Osteoblast (primary cell): Measurements from ENCODE around the gene CALD1. TPM values are rescaled to one million over a fixed set of nuclear protein-coding genes. Genes with fewer than 3 reads are reported as not detected.
A peak's percentile ranks its signal among the peaks of the same experiment; 100 is the strongest.

Experiments used
- DNase-seq: peaks from one replicate; pipeline ENCODE4 v3.0.0; 2011; ENCODE audit warnings: low spot score, mixed read lengths; ENCODE audit not compliant: insufficient read length; ENCODE audit errors: missing footprints
- H2AFZ ChIP-seq: 2 replicates; pipeline ENCODE4 v1.6.0; 2011; ENCODE audit warnings: mild to moderate bottlenecking, low read length
- H3K27ac ChIP-seq: 2 replicates; pipeline ENCODE4 v1.5.1; 2011; ENCODE audit warnings: mild to moderate bottlenecking, low read depth, low read length, moderate library complexity
- H3K27me3 ChIP-seq: 2 replicates; pipeline ENCODE4 v1.6.0; 2012; ENCODE audit warnings: mild to moderate bottlenecking, control low read depth, inconsistent platforms, low read length, moderate library complexity; ENCODE audit not compliant: insufficient read depth
- H3K36me3 ChIP-seq: 2 replicates; pipeline ENCODE4 v1.5.1; 2011; ENCODE audit warnings: mild to moderate bottlenecking, low read length, control low read depth, moderate library complexity; ENCODE audit not compliant: insufficient read depth
- H3K4me1 ChIP-seq: 2 replicates; pipeline ENCODE4 v1.5.1; 2011; ENCODE audit warnings: mild to moderate bottlenecking, low read length, control low read depth, moderate library complexity; ENCODE audit not compliant: insufficient read depth
- H3K4me2 ChIP-seq: 2 replicates; pipeline ENCODE4 v1.6.0; 2011; ENCODE audit warnings: mild to moderate bottlenecking, low read length; ENCODE audit not compliant: insufficient read depth
- H3K4me3 ChIP-seq: fragments of 200-600 bp; sonication (generic); 3 replicates; pipeline ENCODE4 v1.5.1; 2012; ENCODE audit warnings: mild to moderate bottlenecking, low read length, inconsistent platforms; ENCODE audit not compliant: insufficient read depth
- H3K79me2 ChIP-seq: 2 replicates; pipeline ENCODE4 v1.6.0; 2012; ENCODE audit warnings: mild to moderate bottlenecking, low read length, control low read depth, inconsistent platforms; ENCODE audit not compliant: insufficient read depth
- H3K9me3 ChIP-seq: 2 replicates; pipeline ENCODE4 v1.5.1; 2011; ENCODE audit warnings: low read depth, low read length, control low read depth
- H4K20me1 ChIP-seq: 2 replicates; pipeline ENCODE4 v1.6.0; 2012; ENCODE audit warnings: mild to moderate bottlenecking, low read length, control low read depth; ENCODE audit not compliant: insufficient read depth
- CTCF ChIP-seq: IDR thresholded peaks from 2 replicates; pipeline ENCODE4 v1.5.1; 2011; ENCODE audit warnings: mild to moderate bottlenecking, low read depth, low read length, moderate library complexity; ENCODE audit errors: extremely low read depth
- total RNA-seq: library from RNA; depleted of rRNA; stranded (reverse); fragments of >200 nt; gene quantifications from 2 replicates; pipeline ENCODE4 v1.2.3, GENCODE V29; 2012

CALD1 gene
- total RNA-seq, 1 donor = 1,123 TPM

DNA sequence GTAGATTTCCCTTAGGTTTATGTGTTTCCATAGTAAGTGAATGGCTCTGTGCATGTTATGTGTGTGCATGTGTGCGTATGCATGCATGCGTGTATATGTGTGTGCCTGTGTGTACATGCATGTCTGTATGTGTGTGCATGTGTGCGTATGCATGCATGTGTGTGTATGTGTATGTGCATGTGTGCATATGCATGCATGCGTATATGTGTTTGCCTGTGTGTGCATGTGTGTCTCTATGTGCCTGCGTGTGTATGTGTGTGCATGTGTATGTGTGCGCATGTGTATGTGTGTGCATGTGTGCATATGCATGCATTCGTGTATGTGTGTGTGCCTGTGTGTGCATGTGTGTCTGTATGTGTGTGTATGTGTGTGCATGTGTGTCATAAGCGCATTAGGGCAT is 108.1 kb downstream of the CALD1 start:
- Histone ChIP-seq H3K27ac (peak overlapping the region; percentile 94), H3K36me3 (peaks cover 67% of the 10 kb centered on the region), H3K4me2 (no peak overlapping the region), H3K9me3 (no peaks in the 10 kb centered on the region), H3K79me2 (peaks cover 79% of the 10 kb centered on the region), H4K20me1 (peaks cover 79% of the 10 kb centered on the region), H2AFZ (no peak overlapping the region), H3K4me1 (peaks cover 78% of the 10 kb centered on the region), H3K27me3 (no peaks in the 10 kb centered on the region), H3K4me3 (no peak overlapping the region)
- no peak for TF ChIP-seq CTCF
- DNase-seq = no peak

- H3K4me2 ChIP-seq = no peak overlapping the region
- H3K27me3 ChIP-seq = no peaks in the 10 kb centered on the region
- H4K20me1 ChIP-seq = peaks cover 86% of the 10 kb centered on the region
- DNase-seq = no peak
- peaks cover 74% of the 10 kb centered on the region for H3K36me3 ChIP-seq
- no peak for TF ChIP-seq CTCF
- no peak overlapping the region for H3K4me3 ChIP-seq
- no peak overlapping the region for H2AFZ ChIP-seq
- peak overlapping the region; percentile 47 for H3K27ac ChIP-seq
- peaks cover 84% of the 10 kb centered on the region for H3K4me1 ChIP-seq
- H3K9me3 ChIP-seq = no peaks in the 10 kb centered on the region
- H3K79me2 ChIP-seq = peaks cover 81% of the 10 kb centered on the region
These were observed 108.8 kb downstream of the CALD1 start for GRCh38 chr7:134888141-134888740.

GRCh38 chr7:134890246-134891240 is 111.1 kb downstream of the CALD1 start:
- Histone ChIP-seq H3K4me2 (peak overlapping the region; percentile 83), H3K79me2 (peaks cover 90% of the 10 kb centered on the region), H2AFZ (no peak overlapping the region), H3K36me3 (peaks cover 81% of the 10 kb centered on the region), H4K20me1 (peaks cover 88% of the 10 kb centered on the region), H3K4me1 (peaks cover 75% of the 10 kb centered on the region), H3K4me3 (peak overlapping the region; percentile 64), H3K27me3 (no peaks in the 10 kb centered on the region), H3K27ac (peak overlapping the region; percentile 86), H3K9me3 (no peaks in the 10 kb centered on the region)
- TF ChIP-seq CTCF = no peak
- DNase-seq = no peak

DNA sequence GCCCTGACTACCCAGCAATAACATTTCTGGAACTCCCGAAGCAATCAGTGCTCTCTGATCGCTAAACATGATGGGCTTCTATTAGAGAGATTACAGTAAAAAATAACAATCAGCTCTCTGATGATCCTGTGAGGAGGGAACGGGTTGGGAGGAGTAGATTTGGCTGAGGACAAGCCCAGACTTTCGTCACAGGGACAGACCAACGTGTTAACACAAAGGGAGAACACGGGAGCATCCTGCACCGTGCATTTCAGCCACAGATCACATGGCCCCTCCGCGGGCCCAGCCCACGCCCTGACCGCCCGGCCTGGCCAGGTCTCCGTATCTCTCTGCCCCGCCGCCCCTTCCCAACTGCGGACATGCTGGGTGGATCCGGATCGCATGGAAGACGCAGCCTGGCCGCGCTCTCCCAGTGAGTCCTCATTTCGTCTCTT is 111.8 kb downstream of the CALD1 start:
- no peak for TF ChIP-seq CTCF
- Histone ChIP-seq H3K27ac (peak overlapping the region; percentile 86), H3K4me1 (peaks cover 67% of the 10 kb centered on the region), H2AFZ (no peak overlapping the region), H3K27me3 (no peaks in the 10 kb centered on the region), H3K79me2 (peaks cover 93% of the 10 kb centered on the region), H3K4me2 (peak overlapping the region; percentile 83), H3K36me3 (peaks cover 86% of the 10 kb centered on the region), H4K20me1 (peaks cover 88% of the 10 kb centered on the region), H3K9me3 (no peaks in the 10 kb centered on the region), H3K4me3 (peak overlapping the region; percentile 64)
- peak; percentile 60 for DNase-seq
